Measurements from ENCODE around the gene RCN2.
"Not testable (repeated sequence)": the region's sequence is repeated elsewhere in the genome, so short reads cannot be mapped to it uniquely, and the experiment has no call there.

The RCN2 gene

GRCh38 chr15:76931397-76932134, at the start of gene RCN2:
TSS of gene RCN2 (plus strand) at chr15:76931749. CDS start at chr15:76931842, 93 bp downstream.
- Mint-ChIP-seq H3K27ac (peak within 1 kb of the TSS; percentile 88), H3K9me3 (no peaks in the 10 kb centered on the region), H3K4me3 (peak within 1 kb of the TSS; percentile 88), H3K36me3 (ENCODE audit: low read depth) (peaks cover 29% of the 10 kb centered on the region), H3K4me1 (ENCODE audit: low read depth) (peaks cover 24% of the 10 kb centered on the region), H3K27me3 (ENCODE audit: low read depth) (peaks cover 12% of the 10 kb centered on the region)
- DNase-seq (ENCODE audit: low spot score): peak; percentile 96

- Mint-ChIP-seq H3K4me3 (no peak overlapping the region), H3K27me3 (ENCODE audit: low read depth) (no peaks in the 10 kb centered on the region), H3K27ac (no peak overlapping the region), H3K36me3 (ENCODE audit: low read depth) (peaks cover 14% of the 10 kb centered on the region), H3K4me1 (ENCODE audit: low read depth) (peaks cover 1% of the 10 kb centered on the region), H3K9me3 (peaks cover 8% of the 10 kb centered on the region)
- no peak for DNase-seq (ENCODE audit: low spot score)
These were observed 46.3 kb upstream of the RCN2 start for GRCh38 chr15:76885212-76885611.

GRCh38 chr15:76887280-76888141, 44.0 kb upstream of the RCN2 start:
- Mint-ChIP-seq H3K36me3 (ENCODE audit: low read depth) (peaks cover 23% of the 10 kb centered on the region), H3K9me3 (peaks cover 21% of the 10 kb centered on the region)
- H3K27ac Mint-ChIP-seq; H3K27me3 Mint-ChIP-seq (ENCODE audit: low read depth); H3K4me3 Mint-ChIP-seq; H3K4me1 Mint-ChIP-seq (ENCODE audit: low read depth); DNase-seq (ENCODE audit: low spot score): not testable (repeated sequence)

GRCh38 chr15:76892836-76893235, 38.7 kb upstream of the RCN2 start:
- Mint-ChIP-seq H3K36me3 (ENCODE audit: low read depth) (peaks cover 39% of the 10 kb centered on the region), H3K9me3 (peaks cover 27% of the 10 kb centered on the region)
- not testable (repeated sequence) for DNase-seq (ENCODE audit: low spot score); H3K4me1 Mint-ChIP-seq (ENCODE audit: low read depth); H3K27me3 Mint-ChIP-seq (ENCODE audit: low read depth); H3K4me3 Mint-ChIP-seq; H3K27ac Mint-ChIP-seq

GRCh38 chr15:76894174-76894573, 37.4 kb upstream of the RCN2 start:
- H3K4me1 Mint-ChIP-seq (ENCODE audit: low read depth): peaks cover 9% of the 10 kb centered on the region
- no peaks in the 10 kb centered on the region for H3K27me3 Mint-ChIP-seq (ENCODE audit: low read depth)
- peaks cover 43% of the 10 kb centered on the region for H3K36me3 Mint-ChIP-seq (ENCODE audit: low read depth)
- no peak for DNase-seq (ENCODE audit: low spot score)
- H3K27ac Mint-ChIP-seq: no peak overlapping the region
- H3K4me3 Mint-ChIP-seq: no peak overlapping the region
- peaks cover 26% of the 10 kb centered on the region for H3K9me3 Mint-ChIP-seq

GRCh38 chr15:76898102-76898501, 33.4 kb upstream of the RCN2 start:
- peaks cover 22% of the 10 kb centered on the region for H3K36me3 Mint-ChIP-seq (ENCODE audit: low read depth)
- DNase-seq (ENCODE audit: low spot score): no peak
- H3K27me3 Mint-ChIP-seq (ENCODE audit: low read depth): no peaks in the 10 kb centered on the region
- no peak overlapping the region for H3K27ac Mint-ChIP-seq
- H3K9me3 Mint-ChIP-seq: peaks cover 10% of the 10 kb centered on the region
- H3K4me1 Mint-ChIP-seq (ENCODE audit: low read depth): peaks cover 12% of the 10 kb centered on the region
- no peak overlapping the region for H3K4me3 Mint-ChIP-seq

- Mint-ChIP-seq H3K4me1 (ENCODE audit: low read depth) (peaks cover 22% of the 10 kb centered on the region), H3K36me3 (ENCODE audit: low read depth) (peaks cover 14% of the 10 kb centered on the region)
- H3K27ac Mint-ChIP-seq; H3K4me3 Mint-ChIP-seq; H3K27me3 Mint-ChIP-seq (ENCODE audit: low read depth); H3K9me3 Mint-ChIP-seq; DNase-seq (ENCODE audit: low spot score): not testable (repeated sequence)
These were observed 32.2 kb upstream of the RCN2 start for GRCh38 chr15:76899176-76899930.

GRCh38 chr15:76899931-76900310, 31.6 kb upstream of the RCN2 start:
- not testable (repeated sequence) for DNase-seq (ENCODE audit: low spot score); H3K36me3 Mint-ChIP-seq (ENCODE audit: low read depth); H3K4me3 Mint-ChIP-seq; H3K9me3 Mint-ChIP-seq; H3K27me3 Mint-ChIP-seq (ENCODE audit: low read depth); H3K27ac Mint-ChIP-seq
- peaks cover 21% of the 10 kb centered on the region for H3K4me1 Mint-ChIP-seq (ENCODE audit: low read depth)

GRCh38 chr15:76901965-76902364, 29.6 kb upstream of the RCN2 start:
- Mint-ChIP-seq H3K36me3 (ENCODE audit: low read depth) (peaks cover 4% of the 10 kb centered on the region), H3K4me3 (no peak overlapping the region), H3K4me1 (ENCODE audit: low read depth) (peaks cover 28% of the 10 kb centered on the region), H3K27me3 (ENCODE audit: low read depth) (no peaks in the 10 kb centered on the region), H3K27ac (no peak overlapping the region), H3K9me3 (no peaks in the 10 kb centered on the region)
- DNase-seq (ENCODE audit: low spot score): no peak

- Mint-ChIP-seq H3K27me3 (ENCODE audit: low read depth) (no peaks in the 10 kb centered on the region), H3K27ac (peak overlapping the region; percentile 1)
- DNase-seq (ENCODE audit: low spot score): no peak
These were observed 28.3 kb upstream of the RCN2 start for GRCh38 chr15:76903251-76903681.

GRCh38 chr15:76904461-76905012, 27.0 kb upstream of the RCN2 start:
- peak overlapping the region; percentile 92 for H3K27ac Mint-ChIP-seq
- H3K4me3 Mint-ChIP-seq: peak overlapping the region; percentile 95
- no peaks in the 10 kb centered on the region for H3K36me3 Mint-ChIP-seq (ENCODE audit: low read depth)
- H3K27me3 Mint-ChIP-seq (ENCODE audit: low read depth): no peaks in the 10 kb centered on the region
- H3K4me1 Mint-ChIP-seq (ENCODE audit: low read depth): peaks cover 28% of the 10 kb centered on the region
- no peaks in the 10 kb centered on the region for H3K9me3 Mint-ChIP-seq
- DNase-seq (ENCODE audit: low spot score): no peak

More at GRCh38 chr15:76903251-76903681, 28.3 kb upstream of the RCN2 start:
- Mint-ChIP-seq H3K36me3 (ENCODE audit: low read depth) (peaks cover under 1% of the 10 kb centered on the region), H3K4me3 (peak overlapping the region; percentile 95), H3K4me1 (ENCODE audit: low read depth) (peaks cover 28% of the 10 kb centered on the region), H3K9me3 (no peaks in the 10 kb centered on the region)

- H3K27ac Mint-ChIP-seq: peak within 1 kb of the TSS; percentile 92
- no peaks in the 10 kb centered on the region for H3K27me3 Mint-ChIP-seq (ENCODE audit: low read depth)
- peaks cover 28% of the 10 kb centered on the region for H3K4me1 Mint-ChIP-seq (ENCODE audit: low read depth)
- peak; percentile 93 for DNase-seq (ENCODE audit: low spot score)
- H3K4me3 Mint-ChIP-seq: peak within 1 kb of the TSS; percentile 95
- H3K9me3 Mint-ChIP-seq: no peaks in the 10 kb centered on the region
- no peaks in the 10 kb centered on the region for H3K36me3 Mint-ChIP-seq (ENCODE audit: low read depth)
These were observed 26.3 kb upstream of the RCN2 start, which contains the start of gene SCAPER for GRCh38 chr15:76905013-76905839. TSS of gene SCAPER (minus strand) at chr15:76905340. CDS start at chr15:76883817, 21,523 bp downstream.

GRCh38 chr15:76905855-76906254, 25.7 kb upstream of the RCN2 start:
- no peak overlapping the region for H3K27ac Mint-ChIP-seq
- DNase-seq (ENCODE audit: low spot score): no peak

More at GRCh38 chr15:76905855-76906254, 25.7 kb upstream of the RCN2 start:
- Mint-ChIP-seq H3K9me3 (no peaks in the 10 kb centered on the region), H3K27me3 (ENCODE audit: low read depth) (no peaks in the 10 kb centered on the region), H3K36me3 (ENCODE audit: low read depth) (no peaks in the 10 kb centered on the region), H3K4me3 (peak overlapping the region; percentile 95), H3K4me1 (ENCODE audit: low read depth) (peaks cover 28% of the 10 kb centered on the region)
